Measurements from ENCODE around the gene ARL15. TPM values are rescaled to one million over a fixed set of nuclear protein-coding genes. Genes with fewer than 3 reads are reported as not detected.

ARL15 gene
- total and polyA plus RNA-seq, 2 of the 4 experiments (the other 2 are of a cell fraction), result 7.3 to 19.2 TPM

- Histone ChIP-seq H3K79me1 (ENCODE audit: low read depth in 1 of 2, low read length in 2 of 2) (no peaks in the 10 kb centered on the region), H3K18ac (ENCODE audit: low read depth, low read length) (peak overlapping the region; percentile 80), H3K4me3 (ENCODE audit: insufficient read depth, low read depth, low read length) (no peak overlapping the region), H3K4me2 (ENCODE audit: low read depth, low read length) (peak overlapping the region; percentile 13; the same call in 1 of the 2 replicates), H3K4me1 (ENCODE audit: control insufficient read depth, insufficient read depth, low read length) (peaks cover 4% of the 10 kb centered on the region; the same call in 1 of the 2 replicates), H2BK120ac (ENCODE audit: low read depth, low read length) (no peak overlapping the region), H2BK15ac (ENCODE audit: low read depth, low read length) (no peak overlapping the region), H3K27me3 (ENCODE audit: control insufficient read depth, insufficient read depth, low read length) (no peaks in the 10 kb centered on the region), H3K27ac (ENCODE audit: insufficient read depth, low read length) (no peak overlapping the region), H3K4ac (ENCODE audit: low read depth, low read length) (no peak overlapping the region), H3K9ac (ENCODE audit: low read depth, low read length) (no peak overlapping the region), H2BK5ac (ENCODE audit: low read depth, low read length, poor library complexity, severe bottlenecking) (no peak overlapping the region), H3K9me1 (ENCODE audit: insufficient read depth, low read length) (no peaks in the 10 kb centered on the region), H3K56ac (ENCODE audit: extremely low read depth, insufficient read depth, low read length) (no peak overlapping the region), H2BK20ac (ENCODE audit: low read depth, low read length) (no peak overlapping the region), H3K23ac (ENCODE audit: low read depth, low read length) (no peak overlapping the region), H4K20me1 (ENCODE audit: insufficient read depth, low read length) (no peaks in the 10 kb centered on the region), H2AK9ac (replicated peaks; ENCODE audit: low read depth, low read length, poor library complexity) (no peak overlapping the region), H3K36me3 (ENCODE audit: control insufficient read depth, insufficient read depth, low read length) (no peaks in the 10 kb centered on the region), H3K14ac (replicated peaks; ENCODE audit: low read depth, low read length) (no peak overlapping the region), H4K5ac (ENCODE audit: low read depth, low read length) (peak overlapping the region; percentile 36; the same call in 1 of the 2 replicates), H2AFZ (replicated peaks; ENCODE audit: low read length, poor library complexity) (no peak overlapping the region), H4K91ac (ENCODE audit: insufficient read depth, low read depth, low read length) (no peak overlapping the region), H4K8ac (ENCODE audit: low read depth in 2 of 2, low read length in 2 of 2) (no peak overlapping the region; a peak in 1 of 4 replicates), H2AK5ac (ENCODE audit: low read depth, low read length) (no peak overlapping the region), H3K9me3 (ENCODE audit: control insufficient read depth, insufficient read depth, low read length) (no peaks in the 10 kb centered on the region)
- dilution Hi-C loops (cut with HindIII; ENCODE audit: low sequenced_read_pairs, unreplicated experiment) (no loop called here), intact Hi-C loops (cut with micrococcal nuclease) (loop anchor here (10.0 kb wide), 1 partner anchor 432 kb away; the partner anchor contains the start of gene FST), in situ Hi-C loops (cut with MboI; ENCODE audit: low sequenced_read_pairs) (no loop called here)
- DNase-seq (peak; percentile 63), ATAC-seq (ENCODE audit: low read depth) (peak; percentile 82)
- TF ChIP-seq, protein P1, sequence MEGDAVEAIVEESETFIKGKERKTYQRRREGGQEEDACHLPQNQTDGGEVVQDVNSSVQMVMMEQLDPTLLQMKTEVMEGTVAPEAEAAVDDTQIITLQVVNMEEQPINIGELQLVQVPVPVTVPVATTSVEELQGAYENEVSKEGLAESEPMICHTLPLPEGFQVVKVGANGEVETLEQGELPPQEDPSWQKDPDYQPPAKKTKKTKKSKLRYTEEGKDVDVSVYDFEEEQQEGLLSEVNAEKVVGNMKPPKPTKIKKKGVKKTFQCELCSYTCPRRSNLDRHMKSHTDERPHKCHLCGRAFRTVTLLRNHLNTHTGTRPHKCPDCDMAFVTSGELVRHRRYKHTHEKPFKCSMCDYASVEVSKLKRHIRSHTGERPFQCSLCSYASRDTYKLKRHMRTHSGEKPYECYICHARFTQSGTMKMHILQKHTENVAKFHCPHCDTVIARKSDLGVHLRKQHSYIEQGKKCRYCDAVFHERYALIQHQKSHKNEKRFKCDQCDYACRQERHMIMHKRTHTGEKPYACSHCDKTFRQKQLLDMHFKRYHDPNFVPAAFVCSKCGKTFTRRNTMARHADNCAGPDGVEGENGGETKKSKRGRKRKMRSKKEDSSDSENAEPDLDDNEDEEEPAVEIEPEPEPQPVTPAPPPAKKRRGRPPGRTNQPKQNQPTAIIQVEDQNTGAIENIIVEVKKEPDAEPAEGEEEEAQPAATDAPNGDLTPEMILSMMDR (conservative IDR thresholded peaks at IDR 0.05; ENCODE audit: low read depth, low read length), result peak; percentile 40
- TF ChIP-seq, protein P2, sequence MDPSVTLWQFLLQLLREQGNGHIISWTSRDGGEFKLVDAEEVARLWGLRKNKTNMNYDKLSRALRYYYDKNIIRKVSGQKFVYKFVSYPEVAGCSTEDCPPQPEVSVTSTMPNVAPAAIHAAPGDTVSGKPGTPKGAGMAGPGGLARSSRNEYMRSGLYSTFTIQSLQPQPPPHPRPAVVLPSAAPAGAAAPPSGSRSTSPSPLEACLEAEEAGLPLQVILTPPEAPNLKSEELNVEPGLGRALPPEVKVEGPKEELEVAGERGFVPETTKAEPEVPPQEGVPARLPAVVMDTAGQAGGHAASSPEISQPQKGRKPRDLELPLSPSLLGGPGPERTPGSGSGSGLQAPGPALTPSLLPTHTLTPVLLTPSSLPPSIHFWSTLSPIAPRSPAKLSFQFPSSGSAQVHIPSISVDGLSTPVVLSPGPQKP (IDR thresholded peaks at IDR 0.05; ENCODE audit: borderline replicate concordance, low read depth, low read length), result no peak
- POLR2A ChIA-PET (ENCODE audit: unreplicated experiment), result no interaction called here
- CTCF ChIA-PET, result interaction anchor here (0.7 to 1.2 kb wide), 4 partner anchors 16 to 751 kb away, joined by 3 to 5 read pairs (median 4); no protein-coding TSS in a partner anchor
- BruUV-seq (replicated peaks), result no TSS peak
These were observed 393.3 kb downstream of the ARL15 start for GRCh38 chr5:53917095-53917494.
